B cell (primary cell): ENCODE data around the gene UBQLN4. TPM values are rescaled to one million over a fixed set of nuclear protein-coding genes. Genes with fewer than 3 reads are reported as not detected.
A peak's percentile ranks its signal among the peaks of the same experiment; 100 is the strongest.

Source experiments
- ATAC-seq: fragments of 200-7000 bp; cut with Tn5 transposase; one replicate; pipeline ENCODE4 v1.10.0; 2021; ENCODE audit warnings: low read depth, mild to moderate bottlenecking, moderate number of reproducible peaks, moderate library complexity
- CTCF ChIA-PET: fragments of 350-600 bp; sonication (Branson Sonifier 250); formaldehyde crosslinking; loops from one replicate; lab custom pipeline; 2021; ENCODE audit warnings: antibody characterized with exemption, inconsistent platforms; lab: Charles Lee
- POLR2A ChIA-PET: fragments of 350-600 bp; sonication (Branson Sonifier 250); formaldehyde crosslinking; loops from one replicate; lab custom pipeline; 2021; ENCODE audit warnings: antibody characterized with exemption; lab: Charles Lee
- DNase-seq: peaks from one replicate; pipeline ENCODE4 v3.0.0; 2013
- H2AFZ ChIP-seq: 2 replicates; pipeline ENCODE4 v1.6.1; 2012; ENCODE audit warnings: mild to moderate bottlenecking, low read depth, low read length; ENCODE audit not compliant: insufficient read depth, poor library complexity, severe bottlenecking
- H3K27ac ChIP-seq, 2 donors: 1 replicate in 1 of 2; 2 replicates in 1 of 2; pipeline ENCODE4 v1.5.1; 2012 to 2013; ENCODE audit warnings: low read length in 2 of 2, mild to moderate bottlenecking in 2 of 2, moderate library complexity in 1 of 2
- H3K27me3 ChIP-seq, 4 experiments: fragments of 200-600 bp in 1 of 4; sonication (generic) in 1 of 4; replicated peaks in 1 of 4; 1 replicate in 2 of 4; 2 replicates in 2 of 4; pipeline versions ENCODE4 v1.6.1 to v1.7.0; 2013 to 2016; ENCODE audit warnings: low read length in 3 of 4, mild to moderate bottlenecking in 2 of 4, mixed read lengths in 1 of 4, moderate library complexity in 1 of 4; ENCODE audit not compliant: insufficient read depth in 4 of 4, control insufficient read depth in 3 of 4; ENCODE audit errors: control extremely low read depth in 1 of 4
- H3K36me3 ChIP-seq, 2 experiments: replicated peaks in 1 of 2; 1 replicate in 1 of 2; 2 replicates in 1 of 2; pipeline versions ENCODE4 v1.6.1 to v1.7.1; 2013; ENCODE audit warnings: low read length in 1 of 2; ENCODE audit not compliant: insufficient read depth in 2 of 2, control insufficient read depth in 1 of 2; ENCODE audit errors: control extremely low read depth in 1 of 2, extremely low read depth in 1 of 2
- H3K4me1 ChIP-seq, 2 donors: fragments of 200-600 bp in 1 of 2; sonication (generic) in 1 of 2; 1 replicate in 1 of 2; 2 replicates in 1 of 2; pipeline versions ENCODE4 v1.5.1 to v1.6.1; 2013 to 2017; ENCODE audit warnings: low read length in 2 of 2; ENCODE audit not compliant: control insufficient read depth in 2 of 2, insufficient read depth in 2 of 2
- H3K4me2 ChIP-seq: replicated peaks from 2 replicates; pipeline ENCODE3; 2012; ENCODE audit warnings: mild to moderate bottlenecking, low read depth, low read length; ENCODE audit not compliant: poor library complexity, severe bottlenecking
- H3K4me3 ChIP-seq, 5 experiments: fragments of 200-600 bp in 1 of 5; sonication (generic) in 1 of 5; 1 replicate in 3 of 5; 2 replicates in 2 of 5; pipeline versions ENCODE4 v1.5.1 to v1.7.0; 2011 to 2016; ENCODE audit warnings: low read length in 4 of 5, mild to moderate bottlenecking in 4 of 5, low read depth in 2 of 5, control low read depth in 1 of 5, moderate library complexity in 1 of 5; ENCODE audit not compliant: insufficient read depth in 1 of 5; ENCODE audit errors: control extremely low read depth in 1 of 5, extremely low read depth in 1 of 5
- H3K79me2 ChIP-seq: fragments of 200-600 bp; sonication (generic); one replicate; pipeline ENCODE4 v1.6.0; 2016; ENCODE audit warnings: low read length; ENCODE audit not compliant: control insufficient read depth, insufficient read depth
- H3K9ac ChIP-seq: fragments of 200-600 bp; sonication (generic); 2 replicates; pipeline ENCODE4 v1.6.1; 2017; ENCODE audit warnings: mild to moderate bottlenecking, low read length, moderate library complexity
- H3K9me3 ChIP-seq, 3 donors: one replicate each; pipeline versions ENCODE4 v1.6.1 to v1.7.1; 2013; ENCODE audit warnings: low read length in 2 of 3; ENCODE audit not compliant: control insufficient read depth in 2 of 3, insufficient read depth in 1 of 3; ENCODE audit errors: control extremely low read depth in 1 of 3
- H4K20me1 ChIP-seq: 2 replicates; pipeline ENCODE4 v1.6.0; 2012; ENCODE audit warnings: mild to moderate bottlenecking, low read length; ENCODE audit not compliant: insufficient read depth, control insufficient read depth, poor library complexity, severe bottlenecking
- H3K27ac Mint-ChIP-seq: one replicate; pipeline ENCODE4 v1.8.0; 2021; ENCODE audit warnings: mixed read lengths
- H3K27me3 Mint-ChIP-seq: one replicate; pipeline ENCODE4 v1.8.0; 2021; ENCODE audit warnings: mixed read lengths
- H3K4me1 Mint-ChIP-seq: one replicate; pipeline ENCODE4 v1.8.0; 2021; ENCODE audit warnings: mixed read lengths
- H3K4me3 Mint-ChIP-seq: one replicate; pipeline ENCODE4 v1.8.0; 2021; ENCODE audit warnings: mixed read lengths
- H3K9me3 Mint-ChIP-seq: one replicate; pipeline ENCODE4 v1.8.0; 2022; ENCODE audit warnings: mixed read lengths; ENCODE audit not compliant: insufficient read depth
- CTCF ChIP-seq: fragments of 200-600 bp; IDR thresholded peaks from one replicate; pipeline ENCODE4 v1.8.0; 2022; ENCODE audit warnings: antibody characterized with exemption, mild to moderate bottlenecking
- EZH2 ChIP-seq: IDR thresholded peaks from 2 replicates; pipeline ENCODE4 v1.6.1; 2012; ENCODE audit warnings: borderline replicate concordance, low read depth, mild to moderate bottlenecking, moderate library complexity, low read length; ENCODE audit not compliant: insufficient read depth, poor library complexity, severe bottlenecking
- WGBS: methylation state at CpG from one replicate; pipeline ENCODE4 v1.1.5; 2013; ENCODE audit warnings: missing lambda C conversion rate; ENCODE audit not compliant: insufficient coverage; 5-methylcytosine and 5-hydroxymethylcytosine counted together
- intact Hi-C: fragments of 100-400 bp; cut with micrococcal nuclease; formaldehyde crosslinking; loops from one replicate; pipeline ENCODE4 v1.10.0; 2022
- polyA plus RNA-seq: library from polyadenylated mRNA; depleted of rRNA; stranded (reverse); fragments of >200 nt; gene quantifications from 2 replicates; pipeline ENCODE4 v1.2.3, GENCODE V29; 2012
- total RNA-seq, 2 donors: library from RNA; stranded (reverse); fragments of 120-200 nt in 1 of 2; gene quantifications; 1 replicate in 1 of 2; 2 replicates in 1 of 2; pipeline versions ENCODE4 v1.2.3 to v1.2.4, GENCODE V29; 2013 to 2022

UBQLN4 gene
- total and polyA plus RNA-seq, 2 donors (not counting 1 experiment from before 2014, with no cell fraction given): 20.9 to 39.0 TPM

- Mint-ChIP-seq H3K27ac (peak overlapping the region; percentile 64), H3K4me1 (peaks cover 58% of the 10 kb centered on the region), H3K9me3 (no peaks in the 10 kb centered on the region), H3K27me3 (no peaks in the 10 kb centered on the region), H3K4me3 (no peak overlapping the region)
- no peaks in the 10 kb centered on the region for H3K79me2 ChIP-seq
- ChIA-PET CTCF (interaction anchor here (23.7 kb wide), 1 partner anchor 25 kb away, joined by 970 read pairs; the partner anchor contains the start of gene LMNA), POLR2A (interaction anchor here (0.6 to 5.2 kb wide), 2 partner anchors 7 to 14 kb away, joined by 3 to 29 read pairs; partner anchors contain the start of gene LMNA)
- H3K27me3 ChIP-seq: peaks cover 0 to 5% (median 2%) of the 10 kb centered on the region in 4 experiments
- H2AFZ ChIP-seq: no peak overlapping the region
- H3K4me2 ChIP-seq: no peak overlapping the region
- peaks cover 0 to 3% (median 0%) of the 10 kb centered on the region in 3 donors for H3K9me3 ChIP-seq
- ATAC-seq (no peak), DNase-seq (no peak)
- H3K4me1 ChIP-seq: peaks cover 46 to 51% of the 10 kb centered on the region in 2 donors
- H3K9ac ChIP-seq: no peak overlapping the region
- no peak for TF ChIP-seq EZH2
- H3K36me3 ChIP-seq: no peaks in the 10 kb centered on the region
- no peaks in the 10 kb centered on the region for H4K20me1 ChIP-seq
- intact Hi-C loops: no loop called here
- 100% methylated on average over 2 of the region's 4 CpGs for WGBS
- no peak overlapping the region for H3K27ac ChIP-seq
- no peak overlapping the region for H3K4me3 ChIP-seq
These were observed 46.8 kb upstream of the UBQLN4 start for GRCh38 chr1:156100205-156100995.

- TF ChIP-seq CTCF: no peak
- POLR2A ChIA-PET: interaction anchor here (0.6 to 5.2 kb wide), 2 partner anchors 9 to 16 kb away, joined by 3 to 29 read pairs; partner anchors contain the start of gene LMNA
- ATAC-seq (no peak), DNase-seq (no peak)
- Histone ChIP-seq H3K27me3 (peaks cover 0 to 5% (median 0%) of the 10 kb centered on the region in 4 experiments), H3K9ac (no peak overlapping the region), H4K20me1 (no peaks in the 10 kb centered on the region), H3K4me3 (no peak overlapping the region), H2AFZ (no peak overlapping the region), H3K4me2 (no peak overlapping the region), H3K36me3 (no peaks in the 10 kb centered on the region), H3K9me3 (peaks cover 0 to 3% (median 0%) of the 10 kb centered on the region in 3 donors), H3K27ac (peak overlapping the region in 1 of 2 donors; percentile 93), H3K4me1 (peaks cover 35 to 40% of the 10 kb centered on the region in 2 donors), H3K79me2 (no peaks in the 10 kb centered on the region)
- WGBS: 100% methylated on average over 3 of the region's 3 CpGs
- peaks cover 47% of the 10 kb centered on the region for H3K4me1 Mint-ChIP-seq
- H3K27me3 Mint-ChIP-seq: no peaks in the 10 kb centered on the region
- intact Hi-C loops: no loop called here
- no peak overlapping the region for H3K4me3 Mint-ChIP-seq
- H3K9me3 Mint-ChIP-seq: no peaks in the 10 kb centered on the region
- CTCF ChIA-PET: interaction anchor here (0.6 to 23.7 kb wide), 6 partner anchors 8 to 161 kb away, joined by 3 to 970 read pairs (median 4); partner anchors contain the start of gene LMNA
- H3K27ac Mint-ChIP-seq: no peak overlapping the region
These were observed 45.7 kb upstream of the UBQLN4 start for GRCh38 chr1:156099282-156099681.
